GM12892 (cell line): ENCODE measurements around the gene RPS3.

Experiments
- DNase-seq: peaks from one replicate; pipeline ENCODE4 v3.0.0; 2011; ENCODE audit not compliant: insufficient read length
- FAIRE-seq: peaks from 2 replicates; lab custom pipeline; 2011; peaks lifted over from hg19 to GRCh38; lab: Jason Lieb, UNC
- POLR2A ChIP-seq: IDR thresholded peaks from 2 replicates; pipeline ENCODE4 v1.6.1; 2011; ENCODE audit warnings: low read depth, low read length, control low read depth
- POLR2AphosphoS5 ChIP-seq: IDR thresholded peaks from 2 replicates; pipeline ENCODE4 v1.6.1; 2011; ENCODE audit warnings: low read depth, low read length, control low read depth
- TAF1 ChIP-seq: IDR thresholded peaks from 2 replicates; pipeline ENCODE4 v1.6.1; 2011; ENCODE audit warnings: low read depth, mild to moderate bottlenecking, control low read depth, low read length, borderline replicate concordance

RPS3 gene

DNA sequence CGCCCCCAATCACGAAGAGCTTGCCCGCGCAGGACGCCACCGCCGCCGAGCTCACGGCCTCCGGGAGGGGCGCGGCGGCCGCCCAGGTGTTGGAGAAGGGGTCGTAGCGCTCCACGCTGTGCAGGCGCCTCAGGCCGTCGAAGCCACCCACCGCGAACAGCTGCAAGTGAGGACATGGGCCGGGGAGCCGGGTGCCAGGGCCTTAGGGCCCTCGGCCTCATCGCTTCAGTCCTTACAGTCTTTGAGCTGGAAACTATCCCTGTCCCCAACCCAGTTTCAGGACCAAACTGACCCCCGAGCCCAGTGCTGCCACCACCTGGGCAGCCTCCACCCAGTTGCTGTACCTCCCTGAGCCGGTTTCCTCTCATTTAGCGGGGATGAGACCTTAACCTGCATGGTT is 26.1 kb downstream of the RPS3 start:
- FAIRE-seq (no peak), DNase-seq (peak; percentile 13)
- no peak for TF ChIP-seq TAF1
- TF ChIP-seq POLR2AphosphoS5 = no peak
- no peak for TF ChIP-seq POLR2A

GRCh38 chr11:75426720-75427086 is 27.4 kb downstream of the RPS3 start:
- no peak for FAIRE-seq
- TF ChIP-seq TAF1 = no peak
- no peak for TF ChIP-seq POLR2A
- TF ChIP-seq POLR2AphosphoS5 = no peak

GRCh38 chr11:75427181-75427580 is 27.9 kb downstream of the RPS3 start:
- DNase-seq (no peak), FAIRE-seq (no peak)
- TF ChIP-seq POLR2AphosphoS5 (no peak), TAF1 (no peak), POLR2A (no peak)

More at GRCh38 chr11:75426720-75427086, 27.4 kb downstream of the RPS3 start:
- no peak for DNase-seq

GRCh38 chr11:75428281-75428724 is 29.0 kb downstream of the RPS3 start:
- FAIRE-seq = peak; percentile 94

GRCh38 chr11:75428989-75429640 is 29.8 kb downstream of the RPS3 start:
- no peak for TF ChIP-seq POLR2A
- TF ChIP-seq TAF1 = no peak
- no peak for TF ChIP-seq POLR2AphosphoS5
- DNase-seq = no peak
- FAIRE-seq = no peak

More at GRCh38 chr11:75428281-75428724, 29.0 kb downstream of the RPS3 start:
- peak; percentile 91 for DNase-seq
- TF ChIP-seq TAF1 (no peak), POLR2AphosphoS5 (no peak)

- TF ChIP-seq POLR2AphosphoS5 = no peak
- no peak for TF ChIP-seq TAF1
- no peak for TF ChIP-seq POLR2A
- no peak for DNase-seq
- FAIRE-seq = no peak
These were observed 30.3 kb downstream of the RPS3 start for GRCh38 chr11:75429641-75429901.

DNA sequence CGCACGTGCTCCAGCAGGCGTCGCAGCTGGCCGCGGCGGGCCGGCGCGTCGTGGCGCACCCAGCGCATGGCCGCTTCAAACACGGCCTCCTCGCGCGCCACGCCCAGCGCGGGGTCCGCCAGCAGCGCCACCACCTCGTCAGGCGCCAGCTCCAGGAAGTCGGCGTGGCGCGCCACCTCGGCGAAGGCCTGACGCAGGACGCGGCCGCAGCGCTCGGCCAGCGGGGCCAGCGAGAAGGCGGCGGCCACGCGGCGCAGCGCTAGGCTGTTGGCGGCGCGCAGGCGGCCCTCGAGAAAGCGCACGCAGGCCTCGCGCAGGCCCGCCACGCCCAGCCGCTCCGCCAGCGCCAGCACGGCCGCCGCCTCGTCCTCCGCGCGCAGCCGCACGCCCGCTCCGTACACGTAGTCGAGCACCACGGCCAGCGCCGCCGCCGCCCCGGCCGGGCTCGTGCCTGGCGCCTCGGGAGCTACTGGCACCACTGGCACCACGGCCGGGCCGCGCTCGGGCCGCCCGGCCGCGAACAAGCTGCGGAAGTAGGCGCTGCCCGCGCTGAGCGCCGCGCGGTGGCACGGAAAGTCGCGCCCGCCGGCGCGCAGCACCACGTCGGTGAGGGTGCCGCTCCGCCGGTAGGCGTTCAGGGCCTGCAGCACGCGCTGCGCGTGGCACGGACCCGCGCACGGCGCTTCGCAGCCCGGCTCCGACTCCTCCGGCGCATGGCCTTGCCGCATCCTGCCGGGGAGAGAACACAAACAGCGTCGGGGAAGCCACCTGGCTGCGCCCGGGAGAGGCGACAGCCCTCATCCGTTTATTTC is 30.8 kb downstream of the RPS3 start:
- FAIRE-seq (peak; percentile 88), DNase-seq (peak; percentile 61)
- TF ChIP-seq POLR2A = peak; percentile 22; the same call in 1 of the 2 replicates
- TF ChIP-seq TAF1 = no peak

GRCh38 chr11:75430714-75431532 is 31.6 kb downstream of the RPS3 start:
- TF ChIP-seq TAF1 (no peak), POLR2AphosphoS5 (no peak), POLR2A (no peak)
- no peak for DNase-seq

GRCh38 chr11:75431533-75432525 is 32.5 kb downstream of the RPS3 start:
- FAIRE-seq = no peak
- no peak for TF ChIP-seq POLR2A
- DNase-seq = no peak

More at GRCh38 chr11:75430714-75431532, 31.6 kb downstream of the RPS3 start:
- FAIRE-seq = no peak

- TF ChIP-seq TAF1 (no peak), POLR2AphosphoS5 (no peak)
- FAIRE-seq = no peak
- DNase-seq = no peak
These were observed 33.6 kb downstream of the RPS3 start, which contains the start of gene KLHL35 for GRCh38 chr11:75432911-75433321. TSS of gene KLHL35 (minus strand) at chr11:75433203. CDS start at chr11:75430629, 2,574 bp downstream.

GRCh38 chr11:75433443-75433842 is 34.1 kb downstream of the RPS3 start:
- no peak for DNase-seq
- no peak for TF ChIP-seq TAF1
- TF ChIP-seq POLR2AphosphoS5 = 0 out of 2 replicates have a peak, but pooled peaks have one; percentile 9
- no peak for FAIRE-seq
